Astrocyte of the cerebellum (primary cell): Measurements from ENCODE around the gene DMGDH.

Experiments
- DNase-seq: peaks from one replicate; pipeline ENCODE4 v3.0.0-alpha.2; 2011; ENCODE audit warnings: low read depth
- H3K4me3 ChIP-seq: 2 replicates; pipeline ENCODE4 v1.5.1; 2011; ENCODE audit warnings: mild to moderate bottlenecking, low read depth, low read length, moderate library complexity
- in situ Hi-C: cut with HindIII; loops from 2 replicates; pipeline ENCODE4 v1.10.0; 2017; ENCODE audit warnings: low sequenced_read_pairs
- TF ChIP-seq, protein P1 (sequence below): IDR thresholded peaks from 2 replicates; pipeline ENCODE4 v1.5.1; 2012; ENCODE audit warnings: low read length, low read depth, moderate library complexity, mild to moderate bottlenecking; ENCODE audit errors: missing control alignments

The DMGDH gene

DNA sequence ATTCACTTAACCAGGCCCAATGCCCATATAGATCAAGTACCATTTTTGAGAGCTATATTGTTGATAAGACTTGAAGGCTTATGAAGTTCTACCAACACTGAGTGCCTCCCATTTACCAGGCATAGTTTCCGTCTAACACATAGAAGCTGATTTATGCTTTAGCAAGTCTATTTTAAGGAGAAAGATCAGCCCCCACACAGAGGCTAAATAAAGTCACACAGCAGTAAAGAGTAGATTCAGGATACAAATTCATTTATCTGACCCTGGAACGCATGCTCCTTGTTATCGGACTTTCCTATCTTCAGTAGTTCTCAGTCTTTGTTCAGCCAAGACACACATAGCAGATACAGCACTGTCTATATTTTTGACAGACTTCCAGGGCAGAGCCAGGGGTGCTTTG lies 34.2 kb downstream of the DMGDH start:
- in situ Hi-C loops = no loop called here
- TF ChIP-seq, protein P1, sequence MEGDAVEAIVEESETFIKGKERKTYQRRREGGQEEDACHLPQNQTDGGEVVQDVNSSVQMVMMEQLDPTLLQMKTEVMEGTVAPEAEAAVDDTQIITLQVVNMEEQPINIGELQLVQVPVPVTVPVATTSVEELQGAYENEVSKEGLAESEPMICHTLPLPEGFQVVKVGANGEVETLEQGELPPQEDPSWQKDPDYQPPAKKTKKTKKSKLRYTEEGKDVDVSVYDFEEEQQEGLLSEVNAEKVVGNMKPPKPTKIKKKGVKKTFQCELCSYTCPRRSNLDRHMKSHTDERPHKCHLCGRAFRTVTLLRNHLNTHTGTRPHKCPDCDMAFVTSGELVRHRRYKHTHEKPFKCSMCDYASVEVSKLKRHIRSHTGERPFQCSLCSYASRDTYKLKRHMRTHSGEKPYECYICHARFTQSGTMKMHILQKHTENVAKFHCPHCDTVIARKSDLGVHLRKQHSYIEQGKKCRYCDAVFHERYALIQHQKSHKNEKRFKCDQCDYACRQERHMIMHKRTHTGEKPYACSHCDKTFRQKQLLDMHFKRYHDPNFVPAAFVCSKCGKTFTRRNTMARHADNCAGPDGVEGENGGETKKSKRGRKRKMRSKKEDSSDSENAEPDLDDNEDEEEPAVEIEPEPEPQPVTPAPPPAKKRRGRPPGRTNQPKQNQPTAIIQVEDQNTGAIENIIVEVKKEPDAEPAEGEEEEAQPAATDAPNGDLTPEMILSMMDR = no peak
- no peak overlapping the region for H3K4me3 ChIP-seq
- DNase-seq = no peak

DNA sequence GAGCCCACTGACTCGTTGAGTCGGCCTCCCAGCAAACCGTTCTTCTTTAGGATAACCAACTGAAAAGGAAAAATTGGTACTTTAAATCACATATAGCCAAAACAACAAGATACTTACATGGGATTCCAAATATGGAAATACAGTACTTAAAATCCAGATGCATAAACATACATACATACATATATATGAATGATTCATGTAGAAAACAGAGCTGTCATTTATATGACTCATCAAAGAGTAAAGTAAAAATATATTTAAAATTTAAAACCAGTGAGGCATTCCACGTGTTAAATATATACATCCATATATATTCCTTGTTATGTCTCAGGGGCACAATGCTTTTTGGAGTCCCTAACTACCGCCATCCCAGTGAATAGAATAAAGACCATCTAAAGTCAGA lies 36.7 kb downstream of the DMGDH start:
- in situ Hi-C loops = no loop called here
- no peak for DNase-seq
- no peak overlapping the region for H3K4me3 ChIP-seq
- TF ChIP-seq, protein P1 = no peak

DNA sequence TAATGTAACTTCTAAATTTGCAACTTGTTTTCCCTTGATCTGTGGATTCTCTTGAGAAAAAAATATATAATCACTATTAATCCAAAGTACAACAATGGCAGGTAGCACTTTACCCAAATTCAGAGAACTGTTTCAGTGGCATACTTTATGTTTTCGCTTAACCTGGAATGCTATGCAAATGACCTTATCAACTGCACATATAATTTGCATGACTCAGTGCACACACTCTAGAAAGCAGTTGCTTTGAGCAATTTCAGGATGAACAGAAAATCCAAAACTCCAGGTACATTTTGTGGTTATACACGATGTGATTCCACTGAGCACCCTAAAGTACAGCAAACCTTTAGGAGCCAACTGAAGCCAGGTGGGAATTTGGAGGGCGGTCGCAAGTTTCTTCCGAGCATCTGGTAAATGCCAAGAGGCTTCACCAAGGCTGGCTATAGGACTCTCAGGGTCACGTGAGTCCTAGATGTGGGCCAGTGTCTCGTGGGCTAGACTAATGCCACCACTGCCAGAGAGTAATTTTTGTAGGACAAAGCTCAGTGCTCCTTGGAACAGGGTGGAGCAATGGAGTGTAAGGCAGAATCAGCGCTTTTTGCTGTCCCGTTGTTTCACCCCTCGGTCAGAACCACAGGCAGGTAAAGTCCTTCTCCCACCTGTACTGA lies 37.3 kb downstream of the DMGDH start:
- no peak for DNase-seq
- in situ Hi-C loops = no loop called here
- no peak overlapping the region for H3K4me3 ChIP-seq
- TF ChIP-seq, protein P1 = no peak

DNA sequence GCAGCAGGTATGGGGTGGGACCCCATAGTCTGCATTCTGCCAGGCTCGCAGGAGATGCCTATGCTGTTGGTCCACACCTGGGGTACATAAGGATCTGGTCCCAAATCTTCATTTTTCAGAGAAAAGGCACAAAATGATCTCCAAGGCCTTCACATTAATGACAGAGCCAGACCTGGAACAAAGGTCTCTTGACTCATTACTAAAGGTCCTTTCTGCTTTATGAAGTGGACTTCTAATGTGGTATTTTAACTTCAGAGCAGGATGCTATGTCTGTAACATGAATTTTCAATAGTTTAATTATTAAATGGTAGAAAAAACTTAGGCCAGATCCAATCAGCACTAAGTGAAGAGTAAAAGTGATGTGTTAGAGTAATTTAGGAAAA lies 38.0 kb downstream of the DMGDH start:
- H3K4me3 ChIP-seq = no peak overlapping the region
- TF ChIP-seq, protein P1 = no peak
- DNase-seq = no peak
- in situ Hi-C loops = no loop called here

- no peak overlapping the region for H3K4me3 ChIP-seq
- no peak for DNase-seq
- in situ Hi-C loops = no loop called here
- TF ChIP-seq, protein P1 = no peak
Measured at GRCh38 chr5:79030663-79031484, 38.6 kb downstream of the DMGDH start.

- peak; percentile 45 for DNase-seq
- in situ Hi-C loops = no loop called here
- H3K4me3 ChIP-seq = peak overlapping the region; percentile 33
- TF ChIP-seq, protein P1 = peak; percentile 90
Measured at GRCh38 chr5:79025054-79025472, 44.4 kb downstream of the DMGDH start.
